ENCODE data around the gene TARBP1.

The TARBP1 gene

GRCh38 chr1:234479310-234479559 lies 256 bp upstream of the TARBP1 start:
- DNase-seq = no peak

GRCh38 chr1:234478152-234478480 lies 863 bp downstream of the TARBP1 start:
- DNase-seq = peak in 1 of 2 donors; percentile 64

- no peak for DNase-seq
Observed at GRCh38 chr1:234477386-234478151, 1.4 kb downstream of the TARBP1 start.

GRCh38 chr1:234476172-234476571 lies 2.8 kb downstream of the TARBP1 start:
- no peak for DNase-seq

GRCh38 chr1:234475167-234475793 lies 3.7 kb downstream of the TARBP1 start:
- DNase-seq = no peak

GRCh38 chr1:234474375-234474774 lies 4.6 kb downstream of the TARBP1 start:
- no peak for DNase-seq

GRCh38 chr1:234473118-234473517 lies 5.9 kb downstream of the TARBP1 start:
- DNase-seq = no peak

- DNase-seq = no peak
Observed at GRCh38 chr1:234469376-234469775, 9.6 kb downstream of the TARBP1 start.

GRCh38 chr1:234468580-234468979 lies 10.4 kb downstream of the TARBP1 start:
- no peak for DNase-seq

- DNase-seq = no peak
Observed at GRCh38 chr1:234467821-234468220, 11.2 kb downstream of the TARBP1 start.

- no peak for DNase-seq
Observed at GRCh38 chr1:234466945-234467344, 12.0 kb downstream of the TARBP1 start.

- DNase-seq = no peak
Observed at GRCh38 chr1:234463749-234464148, 15.2 kb downstream of the TARBP1 start.

- no peak for DNase-seq
Observed at GRCh38 chr1:234460652-234461051, 18.3 kb downstream of the TARBP1 start.

GRCh38 chr1:234458352-234459017 lies 20.5 kb downstream of the TARBP1 start:
- DNase-seq = no peak

- no peak for DNase-seq
Observed at GRCh38 chr1:234454926-234455325, 24.1 kb downstream of the TARBP1 start.

- DNase-seq = no peak
Observed at GRCh38 chr1:234452406-234452965, 26.5 kb downstream of the TARBP1 start.

GRCh38 chr1:234440348-234440747 lies 38.6 kb downstream of the TARBP1 start:
- DNase-seq = no peak

- no peak for DNase-seq
Observed at GRCh38 chr1:234438579-234438978, 40.4 kb downstream of the TARBP1 start.

GRCh38 chr1:234437423-234438171 lies 41.4 kb downstream of the TARBP1 start:
- no peak for DNase-seq

GRCh38 chr1:234435620-234436019 lies 43.4 kb downstream of the TARBP1 start:
- no peak for DNase-seq

- no peak for DNase-seq
Observed at GRCh38 chr1:234434706-234435105, 44.3 kb downstream of the TARBP1 start.

GRCh38 chr1:234433563-234434285 lies 45.3 kb downstream of the TARBP1 start:
- no peak for DNase-seq

- DNase-seq = no peak
Observed at GRCh38 chr1:234431255-234431654, 47.7 kb downstream of the TARBP1 start.

Measured in hippocampal formation (tissue), 2 donors.